ENCODE results near the gene RAB37.

DNA sequence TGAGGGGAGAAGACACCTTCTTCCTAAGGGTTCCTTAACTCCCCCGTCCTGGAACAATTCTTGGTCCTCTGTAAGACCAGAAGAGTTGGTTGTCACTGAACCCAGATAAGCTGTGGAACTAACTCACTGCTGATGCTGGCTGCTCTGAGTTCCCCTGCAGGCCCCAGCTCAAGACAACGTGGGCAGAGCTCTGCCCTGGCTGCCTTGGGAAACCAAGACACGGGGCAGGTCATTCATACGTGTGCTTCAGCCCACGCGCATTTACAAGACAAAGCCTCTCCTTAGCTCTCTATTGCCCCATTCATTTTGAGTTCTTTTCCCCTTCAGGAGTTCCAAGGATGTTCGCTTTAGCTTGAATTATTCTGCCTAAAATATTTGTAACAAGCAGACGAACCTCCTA lies 42.4 kb downstream of the RAB37 start:
- TF ChIP-seq CTCF (IDR thresholded peaks at IDR 0.05) (no peak), POLR2A (IDR thresholded peaks at IDR 0.05) (no peak)

Data from adrenal gland (tissue), 5 donors.